GM19372 (cell line): ENCODE measurements around the gene PAX1.

Experiments used
- ATAC-seq: cut with Tn5 transposase; IDR thresholded peaks from one replicate; pipeline ENCODE4 v1.9.1; 2021; ENCODE audit warnings: mild to moderate bottlenecking, low read depth, moderate library complexity; ENCODE audit not compliant: unreplicated experiment

Gene PAX1

GRCh38 chr20:21705575-21706260, at the start of gene PAX1:
PAX1 (plus strand) TSS chr20:21705664; CDS start chr20:21705713, 49 bp downstream.
- no peak for ATAC-seq

- ATAC-seq, result no peak
These were observed 49.0 kb upstream of the PAX1 start for GRCh38 chr20:21656308-21657067.

- ATAC-seq, result no peak
These were observed 43.9 kb upstream of the PAX1 start for GRCh38 chr20:21661488-21662055.

- ATAC-seq, result no peak
These were observed 42.0 kb upstream of the PAX1 start for GRCh38 chr20:21663465-21663864.

- ATAC-seq, result no peak
These were observed 39.6 kb upstream of the PAX1 start for GRCh38 chr20:21665687-21666446.

- no peak for ATAC-seq
These were observed 35.3 kb upstream of the PAX1 start for GRCh38 chr20:21670126-21670525.

- no peak for ATAC-seq
These were observed 34.5 kb upstream of the PAX1 start for GRCh38 chr20:21670981-21671380.

GRCh38 chr20:21677261-21677660, 28.2 kb upstream of the PAX1 start:
- no peak for ATAC-seq

GRCh38 chr20:21677781-21678180, 27.7 kb upstream of the PAX1 start:
- no peak for ATAC-seq

GRCh38 chr20:21681234-21681921, 24.1 kb upstream of the PAX1 start:
- ATAC-seq, result no peak

- no peak for ATAC-seq
These were observed 23.5 kb upstream of the PAX1 start for GRCh38 chr20:21681922-21682318.

- no peak for ATAC-seq
These were observed 22.9 kb upstream of the PAX1 start for GRCh38 chr20:21682521-21682954.

GRCh38 chr20:21684671-21685070, 20.8 kb upstream of the PAX1 start:
- no peak for ATAC-seq

- no peak for ATAC-seq
These were observed 19.5 kb upstream of the PAX1 start for GRCh38 chr20:21685981-21686380.

- ATAC-seq, result no peak
These were observed 12.1 kb upstream of the PAX1 start for GRCh38 chr20:21693322-21693721.

GRCh38 chr20:21698494-21699215, 6.8 kb upstream of the PAX1 start:
- ATAC-seq, result no peak

GRCh38 chr20:21699216-21699508, 6.3 kb upstream of the PAX1 start:
- ATAC-seq, result no peak

- no peak for ATAC-seq
These were observed 4.1 kb upstream of the PAX1 start for GRCh38 chr20:21701171-21701876.

GRCh38 chr20:21702016-21702415, 3.4 kb upstream of the PAX1 start:
- ATAC-seq, result no peak
